HuH-7 (cell line): ENCODE data around the gene IL31RA.
"Not testable (repeated sequence)": the region's sequence is repeated elsewhere in the genome, so short reads cannot be mapped to it uniquely, and the experiment has no call there.

ENCODE experiments used
- DNase-seq: peaks from one replicate; pipeline ENCODE4 v3.0.0; 2011; ENCODE audit warnings: low spot score

The IL31RA gene

DNA sequence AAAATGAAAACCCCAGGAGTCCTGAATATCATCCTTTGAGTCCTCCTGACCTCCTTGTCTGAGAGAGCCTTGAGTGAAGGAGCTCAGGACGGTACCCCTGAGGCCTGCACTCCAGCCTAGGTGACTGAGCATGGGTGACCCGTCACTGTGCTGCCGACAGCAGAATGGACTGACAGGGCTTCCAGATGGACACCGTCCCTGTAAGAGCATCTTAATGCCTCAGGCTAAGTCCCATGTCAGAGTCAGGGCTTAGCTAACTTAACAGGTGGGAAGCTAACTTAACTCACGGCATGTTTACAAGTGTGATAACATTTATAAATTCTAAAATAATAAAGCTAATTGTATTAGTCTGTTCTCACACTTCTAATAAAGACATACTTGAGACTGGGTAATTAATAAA, 75.3 kb downstream of the IL31RA start:
- no peak for DNase-seq

DNA sequence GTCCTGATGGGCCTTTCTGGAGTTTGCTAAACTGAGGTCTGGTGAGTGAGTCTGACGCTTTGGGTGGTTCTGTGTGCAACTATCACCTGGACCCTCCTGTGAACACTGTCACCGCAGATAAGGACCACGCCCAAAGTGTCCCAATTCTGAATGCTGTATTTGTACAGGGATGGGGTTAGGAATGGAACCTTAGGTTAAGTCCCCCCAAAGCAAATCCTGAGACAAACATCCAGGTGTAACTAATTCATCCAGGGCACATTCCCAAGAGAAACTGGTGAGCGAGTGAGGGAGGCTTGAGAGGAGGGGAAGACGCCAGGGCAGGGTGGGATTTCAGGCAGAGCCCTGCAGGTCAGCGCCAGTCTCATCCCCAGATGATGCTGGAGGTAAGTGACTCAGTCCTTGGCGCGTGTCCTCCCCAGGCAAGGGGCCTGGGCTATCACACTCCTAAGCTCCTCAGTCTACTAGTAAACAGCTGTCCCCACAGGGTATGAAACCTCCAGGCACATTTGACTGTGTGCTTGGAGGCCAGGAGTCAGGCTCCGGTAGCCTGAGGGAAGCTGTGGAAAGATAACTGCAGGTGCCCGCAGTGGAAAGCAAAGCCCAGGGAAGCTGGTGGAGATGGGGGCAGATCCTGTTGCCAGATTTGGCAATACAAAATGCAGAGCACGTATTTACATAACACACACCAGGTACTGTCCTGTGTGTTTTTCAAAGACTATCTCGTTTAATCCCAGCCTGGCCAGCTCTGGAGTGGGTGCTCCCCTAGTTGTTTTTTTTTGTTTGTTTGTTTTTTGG, 76.9 kb downstream of the IL31RA start:
- DNase-seq: no peak

- no peak for DNase-seq
Observed at GRCh38 chr5:55929020-55929799, 78.1 kb downstream of the IL31RA start.

- no peak for DNase-seq
Observed at GRCh38 chr5:55932700-55933099, 81.5 kb downstream of the IL31RA start.

- DNase-seq: no peak
Observed at GRCh38 chr5:55933377-55934114, 82.4 kb downstream of the IL31RA start.

GRCh38 chr5:55934115-55934613, 83.0 kb downstream of the IL31RA start:
- peak; percentile 63 for DNase-seq

DNA sequence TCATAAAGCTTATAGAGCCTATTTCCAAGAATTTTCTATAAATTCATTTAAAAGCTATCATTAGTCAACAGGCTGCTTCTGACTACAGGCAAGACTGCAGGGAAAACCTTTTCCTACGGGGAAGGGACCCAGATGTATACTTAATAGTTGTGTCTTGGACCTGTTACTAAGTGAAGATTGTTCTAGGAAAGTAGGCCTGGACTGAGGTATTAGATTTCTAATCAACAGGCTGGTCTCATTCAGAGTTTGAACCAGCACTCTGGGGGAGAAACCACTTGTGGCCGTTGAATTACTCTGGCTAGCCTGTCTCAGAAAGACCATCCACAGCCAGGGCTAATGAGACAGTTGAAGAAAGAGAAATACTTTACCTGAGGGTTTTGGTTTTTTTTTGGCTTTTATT, 83.6 kb downstream of the IL31RA start:
- no peak for DNase-seq

DNA sequence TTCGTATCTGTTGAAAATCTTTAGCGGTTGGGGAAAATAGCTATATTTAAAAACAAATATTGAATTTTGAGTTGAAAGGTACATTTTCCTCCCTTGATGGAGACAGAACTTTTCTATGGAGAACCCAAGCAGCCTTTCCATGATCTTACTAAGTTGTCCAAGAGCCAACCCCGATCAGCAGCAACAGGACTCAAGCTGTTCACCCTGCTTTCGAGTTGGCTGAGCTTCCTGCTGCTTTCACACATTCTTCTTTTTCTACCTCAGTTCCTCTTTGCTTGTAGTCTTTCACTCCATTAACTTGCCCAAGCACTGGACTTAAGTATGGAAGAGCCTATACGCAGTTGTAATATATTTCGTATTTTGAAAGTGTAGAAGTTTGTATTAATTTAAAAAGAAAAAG, 84.2 kb downstream of the IL31RA start:
- DNase-seq: no peak

GRCh38 chr5:55936100-55936693, 85.0 kb downstream of the IL31RA start:
- peak; percentile 23 for DNase-seq

GRCh38 chr5:55937598-55937997, 86.4 kb downstream of the IL31RA start:
- DNase-seq: not testable (repeated sequence)

DNA sequence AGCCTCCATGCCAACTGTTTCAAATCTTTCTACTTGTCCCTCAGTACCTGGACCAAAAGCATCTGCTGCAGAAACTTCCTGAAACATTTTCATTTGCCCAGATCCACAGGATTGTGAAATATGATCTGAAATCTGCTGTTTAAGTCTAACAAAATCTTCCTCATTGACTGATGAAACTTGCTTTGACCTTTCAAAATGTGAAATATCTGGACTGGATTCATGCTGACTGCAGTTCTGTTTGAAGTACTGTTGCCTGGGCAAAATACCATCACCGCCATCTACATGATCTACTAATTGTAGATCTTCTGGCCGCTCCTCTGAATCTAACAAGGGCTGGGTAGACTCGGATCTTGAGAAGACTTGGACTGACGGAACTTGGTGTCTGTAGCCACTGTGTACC, 90.0 kb downstream of the IL31RA start:
- not testable (repeated sequence) for DNase-seq

DNA sequence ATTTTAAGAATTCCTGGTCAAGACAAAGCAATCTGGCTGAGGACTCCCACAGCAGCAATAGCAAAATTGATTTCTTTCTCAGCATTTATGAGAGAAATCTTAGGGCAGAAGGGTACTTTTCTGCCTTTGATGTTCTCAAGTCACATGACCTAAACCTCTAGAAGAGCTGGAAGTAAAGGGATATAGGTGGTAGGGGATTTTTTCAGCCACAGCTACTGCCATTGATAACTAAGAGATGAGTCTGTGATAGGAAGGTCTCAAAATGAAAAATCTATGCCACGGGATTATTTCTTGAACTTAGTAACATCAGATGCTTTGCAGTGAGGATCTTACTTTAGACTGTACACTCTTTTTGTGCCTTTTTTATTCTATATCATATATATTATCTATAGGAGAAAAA, 108.1 kb downstream of the IL31RA start:
- DNase-seq: no peak

DNA sequence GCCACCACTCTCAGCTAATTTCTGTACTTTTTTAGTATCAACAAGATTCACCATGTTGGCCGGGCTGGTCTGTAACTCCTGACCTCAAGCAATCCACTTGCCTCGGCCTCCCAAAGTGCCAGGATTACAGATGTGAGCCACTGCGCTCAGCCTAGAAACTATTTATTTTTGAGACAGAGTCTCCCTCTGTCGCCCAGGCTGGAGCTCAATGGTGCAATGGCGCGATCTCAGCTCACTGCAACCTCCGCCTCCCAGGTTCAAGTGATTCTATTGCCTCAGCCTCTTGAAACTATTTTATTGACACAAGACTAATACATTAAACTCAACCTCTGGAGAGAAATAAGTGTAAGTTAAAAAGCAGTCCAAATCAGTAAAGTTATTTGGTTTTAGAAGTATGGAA, 109.6 kb downstream of the IL31RA start:
- DNase-seq: no peak

DNA sequence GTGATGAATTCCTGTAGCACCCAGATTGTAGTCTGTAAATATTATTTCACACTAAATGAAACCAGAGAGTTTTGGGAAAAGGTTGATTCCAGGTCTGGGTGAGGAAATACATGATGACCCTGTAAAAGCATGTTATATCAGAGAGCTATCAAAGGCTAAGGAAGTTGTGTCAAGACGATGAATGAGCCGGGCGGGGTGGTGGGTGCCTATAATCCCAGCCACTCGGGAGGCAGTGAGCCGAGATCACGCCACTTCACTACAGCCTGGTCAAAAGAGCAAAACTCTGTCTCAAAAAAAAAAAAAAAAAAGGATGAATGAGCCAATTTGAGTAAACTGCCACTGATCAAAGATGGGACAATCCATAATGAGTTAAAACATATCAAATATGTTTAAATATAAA, 114.4 kb downstream of the IL31RA start:
- DNase-seq: no peak

GRCh38 chr5:55966284-55966683, 115.1 kb downstream of the IL31RA start:
- DNase-seq: no peak

DNA sequence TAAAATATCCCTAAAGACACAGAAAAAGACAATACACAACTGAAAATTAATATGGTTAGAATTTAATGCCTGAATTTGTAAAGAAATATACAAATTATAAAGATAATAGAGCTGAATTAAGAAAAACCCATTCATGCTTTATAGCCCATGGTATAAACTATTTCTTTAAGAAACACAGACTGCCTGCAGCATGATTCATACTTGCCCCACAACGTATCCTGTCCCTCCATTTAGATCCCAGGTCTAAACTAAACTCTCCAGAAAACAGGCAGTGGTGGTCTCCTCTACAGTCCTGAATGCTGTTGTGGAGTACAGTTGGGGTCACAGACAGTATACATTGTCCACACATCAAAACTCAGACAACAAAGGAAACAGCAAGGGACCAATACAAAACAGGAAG, 118.8 kb downstream of the IL31RA start:
- DNase-seq: no peak
